ENCODE measurements around the gene TFDP3.

TFDP3 gene

DNA sequence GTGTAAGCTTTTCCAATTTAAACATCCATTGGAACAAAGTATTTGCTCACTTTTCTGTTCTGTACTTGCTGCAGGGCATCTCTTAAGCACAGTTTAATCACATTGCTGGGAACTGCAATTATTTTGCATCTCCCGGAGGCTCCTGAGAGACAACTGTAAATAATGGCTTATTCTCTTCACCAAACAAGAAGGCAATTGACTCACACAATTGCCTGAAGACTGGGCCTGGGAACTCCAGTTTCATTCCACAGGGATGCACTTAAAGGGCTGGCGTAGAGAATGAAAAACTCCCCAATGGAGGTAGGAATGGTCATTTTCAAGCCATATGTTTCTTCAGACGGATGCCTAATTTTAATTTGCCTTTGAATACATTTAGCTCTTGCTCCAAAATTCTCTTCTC is 29.5 kb downstream of the TFDP3 start:
- no peak for DNase-seq (ENCODE audit: low spot score)
- no peak overlapping the region for H3K4me3 ChIP-seq
- H3K27ac ChIP-seq = no peak overlapping the region
- TF ChIP-seq, protein P1, sequence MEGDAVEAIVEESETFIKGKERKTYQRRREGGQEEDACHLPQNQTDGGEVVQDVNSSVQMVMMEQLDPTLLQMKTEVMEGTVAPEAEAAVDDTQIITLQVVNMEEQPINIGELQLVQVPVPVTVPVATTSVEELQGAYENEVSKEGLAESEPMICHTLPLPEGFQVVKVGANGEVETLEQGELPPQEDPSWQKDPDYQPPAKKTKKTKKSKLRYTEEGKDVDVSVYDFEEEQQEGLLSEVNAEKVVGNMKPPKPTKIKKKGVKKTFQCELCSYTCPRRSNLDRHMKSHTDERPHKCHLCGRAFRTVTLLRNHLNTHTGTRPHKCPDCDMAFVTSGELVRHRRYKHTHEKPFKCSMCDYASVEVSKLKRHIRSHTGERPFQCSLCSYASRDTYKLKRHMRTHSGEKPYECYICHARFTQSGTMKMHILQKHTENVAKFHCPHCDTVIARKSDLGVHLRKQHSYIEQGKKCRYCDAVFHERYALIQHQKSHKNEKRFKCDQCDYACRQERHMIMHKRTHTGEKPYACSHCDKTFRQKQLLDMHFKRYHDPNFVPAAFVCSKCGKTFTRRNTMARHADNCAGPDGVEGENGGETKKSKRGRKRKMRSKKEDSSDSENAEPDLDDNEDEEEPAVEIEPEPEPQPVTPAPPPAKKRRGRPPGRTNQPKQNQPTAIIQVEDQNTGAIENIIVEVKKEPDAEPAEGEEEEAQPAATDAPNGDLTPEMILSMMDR (IDR thresholded peaks at IDR 0.05) = no peak

DNA sequence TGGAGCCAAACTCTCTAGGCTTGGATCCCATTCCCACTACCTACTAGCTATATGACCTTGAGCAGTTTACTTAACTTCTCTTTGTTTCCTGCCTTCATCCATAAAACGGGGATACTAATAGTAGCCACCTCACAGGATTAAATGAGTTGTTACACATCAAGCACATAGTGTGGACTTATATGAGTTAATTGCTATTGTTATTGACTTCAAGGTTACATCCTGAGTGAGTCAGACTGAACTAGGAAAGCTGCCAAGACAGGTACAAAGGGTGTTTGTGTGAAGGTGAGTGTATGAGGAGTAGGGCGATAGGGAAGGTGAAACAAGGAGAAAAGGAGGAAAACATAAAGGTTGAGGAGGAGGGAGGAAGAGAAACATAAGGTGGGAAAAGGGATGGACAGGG is 32.2 kb downstream of the TFDP3 start:
- Histone ChIP-seq H3K4me3 (no peak overlapping the region), H3K27ac (no peak overlapping the region)
- TF ChIP-seq, protein P1 (IDR thresholded peaks at IDR 0.05) = no peak
- DNase-seq (ENCODE audit: low spot score) = no peak

DNA sequence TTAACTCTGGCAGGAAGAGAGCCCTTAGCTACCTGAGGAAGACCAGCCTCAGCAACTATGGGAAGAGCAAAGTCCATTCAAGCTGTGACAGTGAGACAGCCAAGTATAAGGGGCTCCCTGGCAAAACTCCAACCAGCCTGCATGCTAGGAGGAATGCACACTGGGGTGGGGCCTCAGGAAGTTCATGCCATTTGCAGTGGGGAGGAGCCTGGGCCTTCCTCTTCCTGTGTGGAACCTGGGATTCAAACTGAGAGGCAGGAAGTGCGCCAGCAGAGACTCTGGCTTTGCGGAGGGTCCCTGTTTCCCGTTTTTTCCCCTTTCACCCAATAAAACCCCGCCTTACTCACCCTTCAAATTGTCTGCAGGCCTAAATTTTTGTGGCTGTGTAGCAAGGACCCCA is 33.0 kb downstream of the TFDP3 start:
- no peak for DNase-seq (ENCODE audit: low spot score)
- no peak overlapping the region for H3K4me3 ChIP-seq
- no peak overlapping the region for H3K27ac ChIP-seq
- TF ChIP-seq, protein P1 (IDR thresholded peaks at IDR 0.05) = no peak

DNA sequence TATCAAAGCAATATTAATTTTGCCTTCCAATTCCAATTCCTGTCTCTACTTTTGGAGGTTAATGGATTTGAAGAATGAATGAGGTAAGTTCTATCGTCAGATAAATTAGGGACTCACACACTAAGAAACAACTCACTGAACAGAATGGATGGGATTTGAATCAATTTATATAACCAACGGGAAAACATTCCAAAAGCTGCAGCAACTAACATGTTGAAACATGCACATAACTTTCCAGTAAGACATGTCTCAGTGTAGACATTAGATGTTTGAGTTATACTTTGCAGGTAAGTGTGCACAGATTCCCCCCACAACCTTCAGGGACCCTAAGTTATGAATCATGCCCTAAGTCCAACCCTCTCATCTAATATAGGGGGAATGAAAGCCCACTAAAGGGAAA is 34.3 kb downstream of the TFDP3 start:
- Histone ChIP-seq H3K4me3 (no peak overlapping the region), H3K27ac (no peak overlapping the region)
- TF ChIP-seq, protein P1 (IDR thresholded peaks at IDR 0.05) = no peak
- no peak for DNase-seq (ENCODE audit: low spot score)

DNA sequence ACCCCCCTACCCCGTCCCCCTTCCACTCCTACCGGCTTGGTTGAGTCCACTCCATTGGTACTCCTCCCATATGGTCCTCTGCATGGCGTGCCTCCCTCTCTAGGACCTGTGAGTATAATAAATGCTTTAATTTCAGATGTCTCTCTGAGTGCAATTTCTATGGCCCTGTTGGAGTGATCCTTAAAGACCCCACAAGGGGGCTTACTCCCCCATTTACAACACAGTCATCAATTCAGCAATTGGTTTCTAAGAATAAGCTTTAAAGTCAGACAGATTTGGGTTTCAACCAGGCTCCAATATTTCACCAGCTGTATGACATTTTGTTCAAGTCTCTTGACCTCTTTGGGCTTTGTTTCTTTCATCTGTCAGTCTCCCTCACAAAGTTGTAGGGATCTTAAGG is 38.7 kb downstream of the TFDP3 start:
- no peak for DNase-seq (ENCODE audit: low spot score)
- Histone ChIP-seq H3K4me3 (no peak overlapping the region), H3K27ac (no peak overlapping the region)
- TF ChIP-seq, protein P1 (IDR thresholded peaks at IDR 0.05) = no peak

DNA sequence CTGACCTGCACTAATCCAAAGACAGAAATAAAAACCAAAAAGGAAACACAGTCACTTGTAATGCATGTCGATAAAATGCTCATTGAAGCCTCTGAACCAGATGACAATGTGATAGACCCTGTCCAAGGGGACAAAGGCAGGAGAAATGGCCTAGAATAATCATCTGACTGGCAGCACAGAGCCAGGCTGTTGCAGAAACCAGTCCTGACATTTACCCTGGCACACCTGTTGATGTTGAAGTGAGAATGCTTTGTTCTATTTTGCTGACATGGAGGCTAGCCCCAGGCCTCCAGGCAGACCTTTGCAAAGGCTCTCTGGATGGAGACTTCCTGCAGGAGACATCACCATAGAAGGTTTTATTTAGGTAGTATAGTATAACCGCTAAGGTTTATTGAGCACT is 41.0 kb downstream of the TFDP3 start:
- H3K4me3 ChIP-seq = no peak overlapping the region
- TF ChIP-seq, protein P1 (IDR thresholded peaks at IDR 0.05) = no peak

DNA sequence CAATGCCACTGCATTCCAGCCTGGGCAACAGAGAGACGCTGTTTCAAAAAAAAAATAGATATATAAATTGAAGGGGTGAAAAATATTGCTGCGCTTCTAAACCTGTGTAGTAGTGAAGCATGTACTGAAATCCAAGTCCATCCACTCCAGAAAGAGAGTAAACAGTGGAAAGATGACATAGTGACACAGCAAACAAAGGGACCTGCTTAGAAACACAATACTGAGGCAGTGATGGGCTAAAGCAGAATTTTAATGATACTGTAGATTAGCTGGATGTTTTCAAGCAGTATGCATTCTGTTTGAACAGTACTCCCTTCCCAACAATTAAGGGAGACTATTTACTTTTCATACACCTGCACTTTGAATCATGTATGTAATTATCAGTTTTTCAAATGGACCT is 42.5 kb downstream of the TFDP3 start:
- TF ChIP-seq, protein P1 (IDR thresholded peaks at IDR 0.05) = no peak
- Histone ChIP-seq H3K27ac (no peak overlapping the region), H3K4me3 (no peak overlapping the region)
- no peak for DNase-seq (ENCODE audit: low spot score)

More for the DNA sequence above, 41.0 kb downstream of the TFDP3 start:
- no peak overlapping the region for H3K27ac ChIP-seq
- no peak for DNase-seq (ENCODE audit: low spot score)

All from coronary artery (tissue), 2 donors.